CD4-positive, alpha-beta memory T cell (primary cell): ENCODE measurements around the gene BBLN. TPM values are rescaled to one million over a fixed set of nuclear protein-coding genes. Genes with fewer than 3 reads are reported as not detected.
"Not testable (repeated sequence)": the region's sequence is repeated elsewhere in the genome, so short reads cannot be mapped to it uniquely, and the experiment has no call there.

ENCODE experiments used
- CTCF ChIA-PET: fragments of 350-600 bp; sonication (Branson Sonifier 250); formaldehyde crosslinking; loops from one replicate; lab custom pipeline; 2021; ENCODE audit warnings: inconsistent platforms; ENCODE audit not compliant: partially characterized antibody; lab: Charles Lee
- POLR2A ChIA-PET: fragments of 350-600 bp; sonication (Branson Sonifier 250); formaldehyde crosslinking; loops from one replicate; lab custom pipeline; 2021; ENCODE audit not compliant: partially characterized antibody; lab: Charles Lee
- DNase-seq, 5 donors: peaks; one replicate each; pipeline versions ENCODE4 v3.0.0 to v3.0.0-alpha.2; 2020 to 2022; ENCODE audit warnings: mixed read lengths in 1 of 5
- H3K27ac ChIP-seq: one replicate; pipeline ENCODE4 v1.7.0; 2013; ENCODE audit warnings: low read depth, low read length
- H3K27me3 ChIP-seq: 2 replicates; pipeline ENCODE4 v1.7.0; 2013; ENCODE audit warnings: mild to moderate bottlenecking, low read length, moderate library complexity; ENCODE audit not compliant: insufficient read depth
- H3K36me3 ChIP-seq: 2 replicates; pipeline ENCODE4 v1.7.0; 2013; ENCODE audit warnings: mild to moderate bottlenecking, low read length, moderate library complexity; ENCODE audit not compliant: insufficient read depth
- H3K4me1 ChIP-seq: 2 replicates; pipeline ENCODE4 v1.7.0; 2013; ENCODE audit warnings: mild to moderate bottlenecking, low read length, moderate library complexity; ENCODE audit not compliant: insufficient read depth
- H3K4me3 ChIP-seq, 2 donors: one replicate each; pipeline ENCODE4 v1.7.0; 2013; ENCODE audit warnings: low read length in 2 of 2, mild to moderate bottlenecking in 1 of 2
- H3K9me3 ChIP-seq, 2 donors: one replicate each; pipeline ENCODE4 v1.7.0; 2013; ENCODE audit warnings: low read length in 2 of 2, control low read depth in 1 of 2; ENCODE audit not compliant: control insufficient read depth in 1 of 2
- H3K27ac Mint-ChIP-seq, 7 donors: one replicate each; pipeline ENCODE4 v1.8.0; 2020 to 2021; ENCODE audit warnings: mixed read lengths in 7 of 7, mild to moderate bottlenecking in 6 of 7, inconsistent platforms in 3 of 7, moderate library complexity in 3 of 7
- H3K27me3 Mint-ChIP-seq, 2 donors: one replicate each; pipeline ENCODE4 v1.8.0; 2020 to 2021; ENCODE audit warnings: mixed read lengths in 2 of 2
- H3K36me3 Mint-ChIP-seq, 2 donors: one replicate each; pipeline ENCODE4 v1.8.0; 2020 to 2021; ENCODE audit warnings: mixed read lengths in 2 of 2, inconsistent platforms in 1 of 2, mild to moderate bottlenecking in 1 of 2
- H3K4me1 Mint-ChIP-seq, 4 donors: one replicate each; pipeline ENCODE4 v1.8.0; 2020 to 2021; ENCODE audit warnings: mixed read lengths in 4 of 4, mild to moderate bottlenecking in 1 of 4
- H3K4me3 Mint-ChIP-seq, 8 donors: one replicate each; pipeline ENCODE4 v1.8.0; 2020 to 2021; ENCODE audit warnings: mixed read lengths in 8 of 8, mild to moderate bottlenecking in 7 of 8, moderate library complexity in 6 of 8, inconsistent platforms in 3 of 8
- H3K9me3 Mint-ChIP-seq, 8 donors: one replicate each; pipeline ENCODE4 v1.8.0; 2020 to 2021; ENCODE audit warnings: mixed read lengths in 8 of 8, mild to moderate bottlenecking in 5 of 8, inconsistent platforms in 3 of 8, moderate library complexity in 1 of 8
- intact Hi-C: fragments of 100-400 bp; cut with micrococcal nuclease; formaldehyde crosslinking; loops from one replicate; pipeline ENCODE4 v1.15.1; 2023
- polyA plus RNA-seq, 2 donors: library from polyadenylated mRNA; unstranded; fragments of 300-500 nt; fragmentation: Illumina TruSeq; gene quantifications; one replicate each; pipeline ENCODE4 v1.2.3, GENCODE V29; 2021
- total RNA-seq, 2 experiments: library from RNA; stranded (reverse); gene quantifications; one replicate each; pipeline ENCODE4 v1.2.3, GENCODE V29; 2021

Gene BBLN
- total and polyA plus RNA-seq, 4 experiments from 2014 or later, result 47.8 to 136 (median 80.4) TPM

DNA sequence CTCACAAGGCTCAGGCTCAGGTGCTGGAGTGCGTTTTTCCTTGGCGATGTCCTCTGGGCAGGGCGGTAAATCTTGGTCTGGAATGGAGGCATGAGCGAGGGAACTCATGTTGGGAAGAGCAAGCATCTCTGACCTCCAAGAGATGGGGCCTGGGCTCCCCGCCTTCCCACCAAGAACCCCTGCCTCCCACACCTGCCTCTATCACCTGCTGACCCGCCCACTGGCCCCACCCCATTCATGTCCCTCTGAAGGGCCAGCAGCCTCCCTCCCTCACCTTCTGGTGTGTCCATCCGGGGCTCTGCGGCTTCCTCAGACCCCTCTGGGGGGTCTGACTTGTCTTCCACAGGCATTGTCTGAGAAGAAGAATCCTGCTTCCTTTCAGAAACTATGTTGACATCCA is 20.4 kb downstream of the BBLN start:
- Histone ChIP-seq H3K27me3 (no peaks in the 10 kb centered on the region), H3K27ac (no peak overlapping the region), H3K4me1 (no peaks in the 10 kb centered on the region), H3K9me3 (no peaks in the 10 kb centered on the region), H3K4me3 (no peak overlapping the region), H3K36me3 (peaks cover 65% of the 10 kb centered on the region)
- Mint-ChIP-seq H3K4me1 (peaks cover 0 to 2% (median 0%) of the 10 kb centered on the region in 4 donors), H3K9me3 (no peaks in the 10 kb centered on the region), H3K4me3 (no peak overlapping the region), H3K27ac (no peak overlapping the region), H3K36me3 (peaks cover 39 to 50% of the 10 kb centered on the region in 2 donors), H3K27me3 (no peaks in the 10 kb centered on the region)
- CTCF ChIA-PET, result no interaction called here
- no peak for DNase-seq
- POLR2A ChIA-PET, result no interaction called here
- intact Hi-C loops, result no loop called here

GRCh38 chr9:128181480-128181879 is 21.4 kb downstream of the BBLN start:
- peaks cover 39 to 47% of the 10 kb centered on the region in 2 donors for H3K36me3 Mint-ChIP-seq
- H3K27me3 ChIP-seq, DNase-seq, H3K27ac Mint-ChIP-seq, H3K4me3 ChIP-seq, H3K4me1 ChIP-seq, H3K27ac ChIP-seq, H3K9me3 Mint-ChIP-seq, H3K4me3 Mint-ChIP-seq, H3K9me3 ChIP-seq, H3K27me3 Mint-ChIP-seq, CTCF ChIA-PET, intact Hi-C loops, H3K4me1 Mint-ChIP-seq: not testable (repeated sequence)
- POLR2A ChIA-PET, result interaction anchor here (1.8 kb wide), 1 partner anchor 20 kb away, joined by 4 read pairs; no protein-coding TSS in a partner anchor
- peaks cover 66% of the 10 kb centered on the region for H3K36me3 ChIP-seq

GRCh38 chr9:128182893-128183588 is 23.0 kb downstream of the BBLN start:
- ChIA-PET CTCF (interaction anchor here (1.5 kb wide), 1 partner anchor 12 kb away, joined by 3 read pairs; no protein-coding TSS in a partner anchor), POLR2A (interaction anchor here (1.0 to 1.8 kb wide), 2 partner anchors 10 to 21 kb away, joined by 4 read pairs; no protein-coding TSS in a partner anchor)
- no peak overlapping the region for H3K4me3 Mint-ChIP-seq
- Histone ChIP-seq H3K4me1 (peaks cover 7% of the 10 kb centered on the region), H3K4me3 (no peak overlapping the region), H3K36me3 (peaks cover 63% of the 10 kb centered on the region), H3K27me3 (no peaks in the 10 kb centered on the region), H3K27ac (no peak overlapping the region), H3K9me3 (no peaks in the 10 kb centered on the region)
- H3K9me3 Mint-ChIP-seq, result no peaks in the 10 kb centered on the region
- intact Hi-C loops, result no loop called here
- peaks cover 3 to 11% (median 5%) of the 10 kb centered on the region in 4 donors for H3K4me1 Mint-ChIP-seq
- no peaks in the 10 kb centered on the region for H3K27me3 Mint-ChIP-seq
- H3K36me3 Mint-ChIP-seq, result peaks cover 38 to 51% of the 10 kb centered on the region in 2 donors
- no peak for DNase-seq
- peak overlapping the region in 1 of 7 donors; percentile 81 for H3K27ac Mint-ChIP-seq

- H3K4me1 Mint-ChIP-seq, result peaks cover 15 to 31% (median 26%) of the 10 kb centered on the region in 4 donors
- Histone ChIP-seq H3K27me3 (no peaks in the 10 kb centered on the region), H3K4me3 (no peak overlapping the region), H3K4me1 (peaks cover 22% of the 10 kb centered on the region), H3K36me3 (peaks cover 48% of the 10 kb centered on the region), H3K9me3 (no peaks in the 10 kb centered on the region), H3K27ac (no peak overlapping the region)
- intact Hi-C loops, result no loop called here
- peak overlapping the region in 1 of 7 donors; percentile 24 for H3K27ac Mint-ChIP-seq
- CTCF ChIA-PET, result no interaction called here
- peaks cover 0 to 2% (median 0%) of the 10 kb centered on the region in 8 donors for H3K9me3 Mint-ChIP-seq
- H3K27me3 Mint-ChIP-seq, result no peaks in the 10 kb centered on the region
- POLR2A ChIA-PET, result no interaction called here
- no peak for DNase-seq
- H3K36me3 Mint-ChIP-seq, result peaks cover 37 to 48% of the 10 kb centered on the region in 2 donors
- no peak overlapping the region for H3K4me3 Mint-ChIP-seq
These were observed 26.2 kb downstream of the BBLN start for GRCh38 chr9:128185979-128186965.

GRCh38 chr9:128187361-128187760 is 27.3 kb downstream of the BBLN start:
- H3K9me3 Mint-ChIP-seq, result peaks cover 0 to 3% (median 0%) of the 10 kb centered on the region in 8 donors
- Histone ChIP-seq H3K36me3 (peaks cover 48% of the 10 kb centered on the region), H3K4me1 (peaks cover 28% of the 10 kb centered on the region), H3K4me3 (no peak overlapping the region), H3K9me3 (no peaks in the 10 kb centered on the region), H3K27me3 (no peaks in the 10 kb centered on the region), H3K27ac (no peak overlapping the region)
- ChIA-PET CTCF (no interaction called here), POLR2A (interaction anchor here (0.6 kb wide), 2 partner anchors 9 to 28 kb away, joined by 3 to 4 read pairs; partner anchors contain the start of gene BBLN)
- H3K27me3 Mint-ChIP-seq, result no peaks in the 10 kb centered on the region
- peaks cover 16 to 35% (median 30%) of the 10 kb centered on the region in 4 donors for H3K4me1 Mint-ChIP-seq
- H3K27ac Mint-ChIP-seq, result no peak overlapping the region
- DNase-seq, result no peak
- intact Hi-C loops, result no loop called here
- no peak overlapping the region for H3K4me3 Mint-ChIP-seq
- peaks cover 34 to 44% of the 10 kb centered on the region in 2 donors for H3K36me3 Mint-ChIP-seq

DNA sequence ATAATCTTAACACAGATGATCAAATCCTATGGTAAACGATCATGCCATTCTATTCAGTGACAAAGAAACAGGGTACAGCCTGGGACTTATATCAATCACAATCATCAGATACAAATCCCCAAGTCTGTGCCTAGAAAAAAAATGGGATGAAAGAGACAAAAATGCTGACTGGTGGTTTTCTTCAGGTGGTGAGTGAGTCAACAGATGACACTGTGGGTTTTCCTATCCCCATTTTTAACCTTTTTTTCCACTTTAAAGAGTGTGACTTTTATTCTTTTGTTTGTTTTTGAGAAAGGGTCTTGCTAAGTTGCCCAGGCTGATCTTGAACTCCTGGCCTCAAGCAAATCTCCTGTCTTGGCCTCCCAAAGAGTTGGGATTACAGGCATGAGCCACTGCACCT is 28.1 kb downstream of the BBLN start:
- Mint-ChIP-seq H3K27me3 (no peaks in the 10 kb centered on the region), H3K27ac (peak overlapping the region in 1 of 7 donors; percentile 36), H3K36me3 (peaks cover 31 to 40% of the 10 kb centered on the region in 2 donors), H3K9me3 (peaks cover 0 to 3% (median 0%) of the 10 kb centered on the region in 8 donors), H3K4me3 (peak overlapping the region in 1 of 8 donors; percentile 45), H3K4me1 (peaks cover 16 to 35% (median 31%) of the 10 kb centered on the region in 4 donors)
- peaks cover 28% of the 10 kb centered on the region for H3K4me1 ChIP-seq
- no peaks in the 10 kb centered on the region for H3K9me3 ChIP-seq
- POLR2A ChIA-PET, result interaction anchor here (0.6 kb wide), 2 partner anchors 29 to 89 kb away, joined by 3 read pairs; partner anchors contain the start of gene BBLN
- CTCF ChIA-PET, result no interaction called here
- peaks cover 42% of the 10 kb centered on the region for H3K36me3 ChIP-seq
- no peak overlapping the region for H3K4me3 ChIP-seq
- no peak for DNase-seq
- H3K27ac ChIP-seq, result no peak overlapping the region
- H3K27me3 ChIP-seq, result no peaks in the 10 kb centered on the region
- intact Hi-C loops, result no loop called here
